GM12801 (cell line): ENCODE data around the gene PCNX2.

ENCODE experiments used
- CTCF ChIP-seq: IDR thresholded peaks from one replicate; pipeline ENCODE4 v1.5.1; 2011; ENCODE audit warnings: control low read depth; ENCODE audit not compliant: insufficient read length; ENCODE audit errors: extremely low read depth

The PCNX2 gene

GRCh38 chr1:233031521-233031920 lies 264.0 kb downstream of the PCNX2 start:
- no peak for TF ChIP-seq CTCF

- no peak for TF ChIP-seq CTCF
Observed at GRCh38 chr1:233027046-233027445, 268.5 kb downstream of the PCNX2 start.

GRCh38 chr1:233025567-233025966 lies 270.0 kb downstream of the PCNX2 start:
- TF ChIP-seq CTCF = no peak

GRCh38 chr1:233025157-233025556 lies 270.4 kb downstream of the PCNX2 start:
- TF ChIP-seq CTCF = no peak

GRCh38 chr1:233024199-233024598 lies 271.3 kb downstream of the PCNX2 start:
- no peak for TF ChIP-seq CTCF

GRCh38 chr1:233022246-233022645 lies 273.3 kb downstream of the PCNX2 start:
- no peak for TF ChIP-seq CTCF

GRCh38 chr1:233020426-233020825 lies 275.1 kb downstream of the PCNX2 start:
- TF ChIP-seq CTCF = no peak
